Measurements from ENCODE around the gene C11orf24.
"Not testable (repeated sequence)": the region's sequence is repeated elsewhere in the genome, so short reads cannot be mapped to it uniquely, and the experiment has no call there.

C11orf24 gene

DNA sequence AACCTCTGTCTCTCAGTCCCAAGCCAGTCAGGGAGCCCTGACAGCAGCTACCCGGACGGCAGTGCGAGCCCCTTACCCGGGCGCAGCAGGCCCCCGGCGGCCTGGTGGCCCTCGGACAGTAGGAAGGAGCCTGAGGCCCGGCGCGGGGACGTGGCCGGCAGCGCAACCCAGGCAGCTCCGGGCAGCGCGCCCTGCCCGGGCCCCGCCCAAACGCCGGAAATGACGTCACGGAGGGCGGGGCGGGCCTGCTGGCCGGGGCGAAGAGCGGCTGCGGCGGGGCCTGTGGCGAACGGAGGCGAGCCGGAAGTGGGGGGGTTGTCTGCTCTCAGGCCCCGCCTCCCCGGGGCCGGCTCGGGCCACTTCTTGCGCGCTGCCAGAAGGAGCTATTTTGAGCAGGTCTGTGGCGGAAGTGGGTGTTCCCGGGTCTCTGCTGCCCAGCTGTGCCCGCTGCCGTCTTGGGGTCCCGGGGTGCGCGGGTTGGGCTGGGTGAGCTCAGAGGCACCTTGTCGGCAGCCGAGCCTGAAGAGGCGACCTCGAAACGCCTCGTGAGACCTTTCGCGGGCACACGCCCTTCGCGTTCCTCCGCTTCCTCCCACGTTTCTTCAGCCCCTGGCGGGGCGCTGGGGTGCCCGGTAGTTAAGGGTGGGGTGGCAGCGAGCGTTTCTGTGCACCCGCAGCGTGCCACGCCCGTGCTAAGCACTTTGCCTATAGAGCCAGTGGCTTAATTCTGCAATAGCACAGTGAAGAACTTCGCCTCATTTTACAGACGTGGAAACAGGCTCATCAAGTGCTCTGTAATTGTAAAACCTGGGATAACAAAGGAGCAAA, at the start of gene C11orf24:
TSS of gene C11orf24 (minus strand) at position 193 of the 828 bp plus-strand sequence. CDS start 8,206 bp downstream, outside the sequence.
- no peak for FAIRE-seq

DNA sequence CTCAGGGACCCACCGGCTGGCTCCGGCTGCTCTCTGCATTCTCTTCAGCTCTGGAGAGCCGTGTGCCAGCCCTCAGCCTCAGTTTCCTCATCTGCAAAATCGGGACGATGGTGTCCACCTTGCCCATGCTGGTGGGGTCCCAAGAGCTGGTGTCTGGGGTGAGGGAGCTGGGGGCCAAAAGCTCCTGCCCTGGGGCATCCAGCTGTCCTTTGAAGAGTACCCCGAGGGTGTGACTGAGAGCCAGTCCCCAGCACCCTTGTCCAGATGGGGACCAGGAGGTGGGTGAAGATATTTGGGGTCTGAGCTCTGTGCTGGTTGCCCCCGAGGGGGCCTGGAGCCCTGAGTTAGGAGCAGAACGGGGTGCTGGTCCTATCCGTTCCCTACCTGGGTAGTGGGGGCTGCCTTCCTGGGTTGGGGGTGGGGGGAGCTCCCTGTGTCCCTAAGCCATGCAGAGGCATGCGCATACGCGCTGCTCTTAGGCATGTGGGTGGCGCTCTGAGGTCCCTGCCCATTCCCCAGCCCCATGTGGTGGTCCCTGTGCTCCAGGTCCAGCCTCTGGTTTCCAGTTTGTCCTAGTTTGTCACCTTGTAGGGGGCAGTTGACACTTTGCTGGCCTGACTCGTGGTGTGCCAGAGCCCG, 45.5 kb upstream of the C11orf24 start:
- FAIRE-seq: no peak

DNA sequence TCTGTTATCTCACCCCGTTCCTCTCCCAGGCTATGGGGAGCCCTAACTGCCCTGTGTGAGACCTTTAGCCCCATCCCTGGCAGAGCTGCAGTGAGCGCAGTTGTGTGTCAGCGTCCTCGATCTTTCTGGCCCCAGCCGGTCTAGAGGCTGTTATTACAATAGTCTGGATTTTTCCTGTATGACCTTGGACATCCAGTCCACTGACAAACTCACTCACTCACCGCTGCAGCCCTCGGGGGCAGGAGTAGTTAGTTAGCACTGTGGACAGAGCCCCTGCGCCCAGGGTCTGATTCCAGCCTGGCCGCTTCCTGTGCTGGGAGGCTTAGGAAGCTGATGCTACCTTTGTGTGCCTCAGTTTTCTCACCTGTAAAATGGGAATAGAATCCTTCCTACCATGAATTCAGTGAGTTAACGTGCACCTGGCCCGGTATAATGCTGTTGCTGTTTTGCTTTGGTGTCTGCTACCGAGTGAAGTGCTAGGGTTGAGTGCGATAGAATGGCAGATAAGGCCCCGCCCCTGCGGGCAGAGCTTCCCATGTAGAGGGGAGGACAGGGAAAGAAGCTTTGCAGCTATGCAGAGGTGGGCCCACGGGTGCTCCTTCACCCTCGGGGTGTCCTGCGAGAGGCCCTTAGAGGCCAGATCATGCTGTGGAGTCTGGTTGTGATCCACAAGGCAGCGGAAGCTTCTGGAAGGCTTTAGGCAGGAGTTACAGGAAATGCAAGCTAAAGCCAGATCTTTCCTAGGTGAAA, 43.6 kb upstream of the C11orf24 start:
- FAIRE-seq: no peak

DNA sequence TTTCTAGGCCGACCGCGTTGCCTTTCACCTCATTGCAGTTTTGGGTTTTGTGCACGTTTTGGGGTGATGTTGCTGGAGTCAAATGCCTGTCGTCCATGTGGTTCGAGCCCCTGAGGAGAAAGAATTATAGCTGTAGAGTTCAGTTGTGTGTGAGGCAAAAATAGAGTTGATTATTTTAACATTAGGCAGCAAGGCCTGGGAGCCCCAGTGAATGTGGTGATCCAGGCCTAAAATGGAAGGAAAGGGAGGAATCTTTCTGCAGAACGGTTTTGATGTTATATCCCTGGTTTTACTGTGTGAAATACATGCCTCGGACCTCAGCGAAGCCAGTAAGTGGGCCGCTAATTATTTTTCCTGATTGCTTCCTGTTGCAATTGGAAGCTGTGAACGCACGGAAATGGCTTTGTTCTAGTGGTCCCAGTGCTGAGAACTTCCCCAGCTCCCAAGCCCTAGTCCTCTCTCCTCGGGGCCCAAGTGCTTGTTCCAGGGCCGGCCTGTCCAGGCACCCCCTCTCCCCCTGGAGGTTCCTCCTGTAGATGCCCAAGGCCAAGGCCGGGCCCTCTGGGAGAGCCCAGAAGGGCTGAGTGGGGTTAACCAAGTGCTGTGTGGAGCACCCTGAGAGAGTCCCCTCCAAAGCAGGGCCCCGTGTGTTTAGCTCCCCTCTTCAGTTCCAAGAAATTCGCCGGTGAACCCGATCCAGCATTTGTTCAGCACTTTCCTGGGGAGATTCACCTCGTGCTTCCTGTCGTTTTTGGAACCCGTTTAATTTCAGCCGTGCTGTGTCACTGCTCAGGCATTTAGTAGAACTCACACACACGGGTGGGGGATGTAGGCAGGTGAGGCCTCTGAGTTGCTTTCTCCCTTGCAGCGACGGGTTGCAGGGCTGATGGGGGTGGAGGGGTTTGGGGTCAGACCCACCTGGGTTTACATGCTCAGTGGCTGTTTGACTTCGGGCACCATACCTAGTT, 42.7 kb upstream of the C11orf24 start:
- no peak for FAIRE-seq

DNA sequence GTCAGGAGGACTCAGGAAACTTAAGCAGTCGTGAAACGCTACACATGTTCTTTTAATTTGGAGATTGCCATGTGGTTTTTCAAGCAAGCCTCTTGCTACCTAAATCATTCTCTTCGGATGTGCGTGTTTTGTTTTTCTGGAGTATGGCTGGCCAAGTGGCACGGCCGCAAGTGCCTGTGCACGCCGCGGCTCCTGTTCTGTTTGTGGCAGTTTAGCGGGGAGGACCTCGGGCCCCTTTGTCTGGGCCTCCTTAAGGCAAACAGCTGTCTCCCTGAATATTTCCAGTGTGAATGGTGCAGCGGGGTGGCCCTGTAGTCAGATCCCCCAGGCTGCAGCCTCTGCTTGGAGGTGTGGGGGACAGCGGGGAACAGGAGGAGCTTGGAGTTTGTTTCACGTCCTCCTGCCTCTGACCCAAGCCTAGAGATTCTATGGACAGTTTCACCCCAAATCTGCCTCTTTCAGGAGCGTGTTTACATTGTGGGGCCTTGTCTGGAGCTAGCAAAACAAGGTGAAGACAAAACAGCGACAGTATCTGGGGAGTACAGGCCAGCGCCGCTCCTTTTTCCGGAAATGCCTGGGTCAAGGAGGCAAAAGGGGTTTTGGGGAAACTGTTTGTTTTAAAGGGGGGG, 41.9 kb upstream of the C11orf24 start:
- no peak for FAIRE-seq

DNA sequence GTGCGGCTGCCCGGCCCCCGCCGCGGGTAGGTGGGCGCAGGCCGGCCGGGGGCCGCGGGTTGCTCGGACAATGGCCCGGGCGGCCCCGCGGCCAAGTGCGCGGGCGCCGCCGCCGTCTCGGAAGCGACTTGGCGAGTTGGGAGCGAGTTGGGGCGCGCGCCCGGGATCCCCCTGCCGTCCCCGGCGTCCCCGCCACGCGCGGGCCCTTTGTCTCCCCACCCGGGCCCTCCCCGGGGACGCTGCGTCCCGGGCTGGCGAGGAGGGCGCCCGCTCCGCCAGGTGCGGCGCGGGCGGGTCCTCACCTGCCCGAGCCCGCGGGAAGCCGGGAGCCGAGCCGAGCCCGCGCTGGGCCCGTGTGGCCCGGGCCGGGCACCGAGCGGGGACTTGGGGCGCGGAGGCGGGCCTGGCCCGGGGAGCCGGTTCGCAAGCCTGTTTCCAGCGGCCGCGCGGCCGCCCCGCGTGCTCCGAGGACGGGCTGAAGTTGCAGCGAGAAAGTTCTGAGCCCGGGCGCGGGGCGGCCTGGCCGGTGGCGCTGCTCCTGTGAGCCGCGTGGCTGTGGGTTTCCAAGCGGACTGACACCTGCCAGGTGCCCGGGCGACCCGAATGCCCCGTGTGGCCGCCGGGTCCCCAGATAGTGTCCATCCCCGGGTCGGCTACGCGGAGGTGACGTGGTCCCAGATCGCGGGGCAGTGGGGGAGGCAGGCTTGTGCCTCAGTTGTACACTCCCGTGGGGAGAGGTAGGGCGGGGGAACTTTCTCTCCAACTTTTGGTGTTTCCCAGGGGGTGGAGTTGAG, 41.2 kb upstream of the C11orf24 start:
- FAIRE-seq: no peak

DNA sequence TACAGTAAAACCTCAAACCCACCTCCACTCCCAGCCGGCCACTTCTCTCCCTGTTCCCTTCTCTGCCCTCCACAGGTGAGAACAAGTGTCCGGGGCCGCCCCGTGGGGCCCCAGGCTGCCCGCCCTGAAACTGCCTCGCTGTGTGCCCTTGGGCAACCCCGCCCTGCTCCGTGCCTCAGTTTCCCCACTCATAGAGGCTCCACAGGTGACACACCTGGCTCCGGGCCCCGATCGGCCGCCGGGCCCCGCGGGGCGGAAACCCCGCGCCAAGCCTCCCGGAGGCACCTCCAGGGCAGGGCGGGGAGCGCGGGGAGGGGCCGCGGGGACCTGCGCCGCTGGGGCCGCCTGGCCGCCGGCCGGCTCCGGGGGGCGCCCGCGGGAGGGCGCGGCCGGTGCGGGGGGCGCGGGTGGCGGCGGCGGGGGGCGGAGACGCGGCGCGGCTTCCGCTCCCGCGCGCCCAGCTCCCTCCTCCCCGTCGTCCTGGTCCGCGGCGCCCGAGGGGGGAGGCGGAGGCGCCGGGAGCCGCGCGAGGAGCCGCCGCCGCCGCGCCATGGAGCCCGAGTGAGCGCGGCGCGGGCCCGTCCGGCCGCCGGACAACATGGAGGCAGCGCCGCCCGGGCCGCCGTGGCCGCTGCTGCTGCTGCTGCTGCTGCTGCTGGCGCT, 40.5 kb upstream of the C11orf24 start, which contains the start of gene LRP5:
TSS of gene LRP5 (plus strand) at position 475 of the 663 bp plus-strand sequence. CDS start at position 599, 124 bp downstream.
- no peak for FAIRE-seq

DNA sequence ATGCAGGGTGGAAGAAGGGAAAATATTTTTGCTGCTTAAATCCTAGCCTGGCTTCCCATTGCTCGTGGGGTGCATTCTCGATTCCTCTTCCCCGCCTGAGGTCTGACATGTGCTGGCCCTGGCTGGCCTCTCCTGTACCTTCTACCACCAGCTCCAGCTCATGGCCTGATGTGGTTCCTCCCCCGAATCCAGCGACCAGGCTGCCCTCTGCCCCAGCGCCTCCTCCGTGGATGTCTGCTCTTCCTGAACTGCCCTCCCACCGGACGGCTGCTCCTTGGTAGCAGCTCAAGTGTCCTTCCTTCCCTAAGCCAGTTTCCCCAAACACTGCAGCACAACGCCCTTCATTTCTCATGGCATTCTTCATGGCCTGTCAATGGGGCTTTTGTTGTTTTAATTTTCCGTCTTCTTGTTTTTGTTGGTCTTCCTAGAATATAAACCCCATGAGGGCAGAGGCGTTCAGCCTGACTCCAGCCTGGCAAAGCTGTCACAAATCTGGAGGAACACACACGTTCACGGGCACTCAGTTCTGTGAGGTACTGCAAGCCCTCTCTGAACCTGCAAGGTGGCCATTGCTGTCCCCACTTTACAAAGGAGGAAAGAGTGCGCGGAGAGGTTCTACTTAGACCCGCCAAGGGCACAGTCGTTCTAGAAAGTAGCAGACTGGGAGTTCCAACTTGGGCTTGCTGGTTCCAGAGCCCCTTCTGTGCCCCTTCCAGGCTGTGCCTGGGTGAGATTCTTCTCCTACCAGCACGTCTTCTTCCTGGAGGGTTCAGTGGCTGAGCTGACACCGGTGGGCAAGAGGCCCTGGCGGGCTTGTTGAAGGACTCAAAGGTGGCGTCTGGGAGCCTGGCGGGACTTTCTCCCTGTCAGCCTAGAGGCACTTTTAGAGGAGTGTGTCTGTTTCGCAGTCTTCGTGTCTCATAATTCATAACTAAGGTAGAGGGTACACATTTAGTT, 39.7 kb upstream of the C11orf24 start:
- FAIRE-seq: no peak

DNA sequence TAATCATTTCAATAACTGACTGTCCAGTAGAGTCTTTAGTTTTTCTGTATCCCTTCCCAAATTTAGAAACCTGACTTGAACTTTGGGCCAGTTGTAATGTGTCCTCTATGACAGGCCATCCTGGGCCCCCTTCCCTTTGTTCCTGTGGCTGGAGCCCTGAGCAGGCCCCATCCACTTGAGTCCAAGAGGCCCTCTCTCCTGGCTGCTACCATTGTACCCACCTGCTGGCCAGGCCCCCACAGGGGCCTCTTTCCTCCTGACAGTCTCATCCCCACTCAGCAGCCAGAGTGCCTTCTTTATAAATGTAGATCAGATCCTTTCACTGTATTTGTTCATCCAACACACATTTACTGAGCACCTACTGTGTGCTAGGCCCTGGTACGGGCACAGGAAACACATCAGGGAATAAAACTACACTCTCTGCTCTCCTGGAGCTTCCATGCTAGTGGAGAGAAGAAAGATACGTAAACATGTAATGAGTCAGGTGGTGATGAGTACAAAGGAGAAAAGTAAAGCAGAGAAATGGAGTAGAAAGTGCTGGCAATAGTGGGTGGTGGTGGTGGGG, 37.9 kb upstream of the C11orf24 start:
- no peak for FAIRE-seq

DNA sequence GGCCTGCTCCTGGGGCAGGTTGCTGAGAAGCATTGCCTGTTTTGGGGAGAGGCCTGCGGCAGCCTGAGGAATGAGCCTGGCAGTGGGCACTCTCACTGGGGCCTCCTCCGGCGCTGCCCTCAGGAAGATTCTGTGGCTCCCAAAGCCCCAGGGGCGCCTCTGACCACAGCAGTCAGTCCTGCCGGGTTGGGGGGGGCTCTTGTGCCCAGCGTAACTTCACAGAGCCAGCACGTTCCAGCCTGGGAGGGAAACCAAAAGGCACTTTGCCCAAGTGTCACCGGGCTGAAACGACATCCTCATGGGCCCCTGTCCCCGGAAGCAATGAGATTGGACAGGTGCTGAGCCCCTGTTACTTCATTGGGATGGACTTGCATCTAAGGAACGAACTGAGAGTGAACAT, 36.3 kb upstream of the C11orf24 start:
- FAIRE-seq: no peak

DNA sequence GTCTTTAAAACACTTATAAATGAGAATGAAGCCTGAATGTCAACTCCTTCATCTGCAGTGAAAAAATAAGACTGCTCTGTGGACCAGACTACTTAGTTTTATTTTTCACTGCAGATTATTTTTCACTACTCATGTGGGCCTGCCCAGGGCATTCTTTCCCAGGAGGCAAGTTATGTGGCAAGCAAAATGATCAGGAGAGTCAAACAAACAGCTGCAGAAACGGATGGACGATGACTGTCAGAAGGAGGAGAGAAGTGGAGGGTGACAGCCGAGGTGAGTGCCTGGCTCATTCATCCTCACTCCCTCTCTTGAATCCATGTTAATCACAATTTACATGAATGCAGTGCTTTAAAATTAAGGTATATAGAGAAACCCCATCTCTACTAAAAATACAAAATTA, 34.9 kb upstream of the C11orf24 start:
- FAIRE-seq: no peak

DNA sequence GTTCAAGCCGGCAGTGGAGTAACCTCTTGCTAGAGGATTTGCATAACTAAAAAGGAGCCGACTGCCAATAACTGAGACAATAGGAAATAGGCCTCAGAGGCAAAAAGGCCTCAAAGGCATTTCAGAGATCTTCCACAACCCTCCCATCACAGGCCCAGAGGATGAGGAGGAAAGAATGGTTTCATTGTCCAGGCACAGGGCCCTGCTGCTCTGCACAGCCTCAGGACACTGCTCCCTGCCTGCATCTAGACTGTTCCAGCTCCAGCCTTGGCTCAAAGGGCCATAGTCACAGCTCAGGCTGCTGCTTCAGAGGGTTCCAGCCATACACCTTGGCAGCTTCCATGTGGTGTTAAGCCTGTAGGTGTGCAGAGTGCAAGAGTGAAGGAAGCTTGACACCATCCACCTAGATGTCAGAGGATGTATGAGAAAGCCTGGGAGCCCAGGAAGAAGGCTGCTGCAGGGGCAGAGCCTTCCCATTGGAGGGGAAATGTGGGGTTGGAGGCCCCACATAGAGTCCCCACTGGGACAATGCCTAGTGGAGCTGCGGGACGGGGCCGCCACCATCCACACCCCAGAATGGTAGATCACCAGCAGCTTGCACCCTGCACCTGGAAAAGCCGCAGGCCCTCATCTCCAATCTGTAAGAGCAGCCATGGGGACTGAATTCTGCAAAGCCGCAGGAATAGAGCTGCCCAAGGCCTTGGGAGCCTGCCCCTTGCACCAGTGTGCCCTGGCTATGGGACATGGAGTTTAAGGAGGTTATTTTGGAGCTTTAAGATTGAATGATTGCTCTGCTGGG, 32.4 kb upstream of the C11orf24 start:
- no peak for FAIRE-seq

DNA sequence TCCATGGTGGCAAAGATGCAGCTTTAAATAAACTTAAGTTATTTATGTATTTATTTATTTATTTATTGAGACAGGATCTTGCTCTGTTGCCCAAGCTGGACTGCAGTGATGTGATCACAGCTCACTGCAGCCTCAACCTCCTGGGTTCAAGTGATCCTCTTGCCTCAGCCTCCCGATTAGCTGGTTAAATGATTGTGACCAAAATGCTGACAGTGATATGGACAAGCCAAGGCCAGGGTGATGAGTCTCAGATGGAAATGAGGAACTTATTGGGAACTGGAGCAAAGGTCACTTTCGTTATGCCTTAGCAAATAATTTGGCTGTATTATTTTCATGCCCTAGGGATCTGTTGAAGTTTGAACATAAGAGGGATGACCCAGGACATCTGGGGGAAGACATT, 31.3 kb upstream of the C11orf24 start:
- FAIRE-seq: no peak

DNA sequence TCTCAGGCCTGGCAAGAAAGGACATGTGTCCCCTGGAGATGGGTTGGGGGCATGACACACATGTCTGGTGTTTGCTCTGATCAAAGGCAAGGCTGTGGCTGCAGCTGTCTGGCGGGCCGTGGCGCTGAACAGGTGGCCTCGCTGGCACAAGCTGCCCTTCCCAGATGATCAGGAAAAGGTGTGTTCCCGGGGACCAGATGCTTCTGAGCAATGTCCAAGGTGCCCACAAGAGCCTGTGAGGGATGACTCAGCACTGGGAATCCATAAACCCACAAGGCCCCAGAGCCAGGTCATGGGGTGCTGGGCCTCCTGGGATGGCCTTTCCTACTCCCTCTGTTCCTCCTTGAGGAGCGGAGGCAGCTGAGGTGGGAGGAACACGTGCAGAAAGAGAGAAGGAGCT, 30.9 kb upstream of the C11orf24 start:
- no peak for FAIRE-seq

DNA sequence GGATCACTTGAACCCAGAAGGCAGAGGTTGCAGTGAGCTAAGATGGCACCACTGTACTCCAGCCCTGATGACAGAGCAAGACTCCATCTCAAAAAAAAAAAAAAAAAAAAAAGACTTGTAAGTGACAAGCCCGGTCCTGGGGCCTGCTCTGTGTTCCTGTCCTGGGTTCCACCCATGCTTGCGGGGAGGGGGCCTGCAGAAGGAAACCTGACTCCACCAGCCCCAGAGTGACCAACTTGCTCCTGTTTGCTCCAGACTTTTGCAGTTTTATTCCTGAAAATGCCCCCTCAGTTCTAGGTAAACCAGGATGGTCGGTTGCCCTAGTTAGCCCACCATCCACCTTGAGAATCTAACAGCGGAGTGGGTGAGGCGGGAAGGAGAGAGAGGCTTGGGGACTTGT, 30.5 kb upstream of the C11orf24 start:
- no peak for FAIRE-seq

DNA sequence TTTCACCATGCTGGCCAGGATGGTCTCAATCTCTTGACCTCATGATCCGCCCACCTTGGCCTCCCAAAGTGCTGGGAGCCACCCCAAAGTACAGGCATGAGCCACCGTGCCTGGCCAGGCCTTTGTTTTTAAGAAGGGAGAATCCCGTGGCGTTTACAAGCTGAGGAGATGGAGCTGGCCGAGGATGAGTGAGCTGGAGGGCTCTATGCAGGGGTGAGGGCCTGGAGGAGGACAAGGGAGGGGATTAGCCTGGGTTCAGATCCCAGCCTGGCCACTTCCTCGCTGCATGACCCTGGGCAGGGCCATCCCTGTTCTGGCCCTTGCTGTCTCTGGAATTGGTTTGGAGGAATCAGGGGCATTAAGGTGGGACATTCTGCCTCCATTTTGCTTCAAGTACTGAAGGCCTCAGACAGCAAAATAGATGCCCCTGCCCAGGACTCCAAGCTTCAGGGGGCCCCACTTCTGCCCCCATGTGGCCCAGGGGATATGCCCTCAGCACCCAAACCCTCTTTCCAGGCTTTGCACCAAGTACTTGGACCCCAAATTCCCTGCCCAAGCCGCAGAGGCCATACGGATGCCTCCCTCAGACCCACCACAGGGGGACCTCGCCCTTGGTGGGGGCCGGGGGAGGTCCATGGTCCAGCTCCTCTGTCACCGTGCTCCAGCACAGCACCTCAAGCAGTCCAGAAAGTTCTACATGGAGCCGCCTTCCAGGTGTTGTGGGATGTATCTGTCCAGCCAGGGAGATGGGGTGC, 28.5 kb upstream of the C11orf24 start:
- FAIRE-seq: no peak

DNA sequence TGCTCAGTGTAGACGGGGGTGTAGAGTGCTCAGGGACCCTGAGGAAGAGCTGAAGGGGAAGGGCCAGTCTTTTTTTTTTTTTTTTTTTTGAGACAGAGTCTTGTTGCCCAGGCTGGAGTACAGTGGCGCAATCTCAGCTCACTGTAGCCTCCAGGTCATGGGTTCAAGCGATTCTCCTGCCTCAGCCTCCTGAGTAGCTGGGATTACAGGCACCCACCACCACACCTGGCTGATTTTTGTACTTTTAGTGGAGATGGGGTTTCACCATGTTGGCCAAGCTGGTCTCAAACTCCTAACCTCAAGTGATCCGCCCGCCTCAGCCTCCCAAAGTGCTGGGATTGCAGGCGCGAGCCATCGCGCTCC, 27.7 kb upstream of the C11orf24 start:
- not testable (repeated sequence) for FAIRE-seq
